Prostate gland (tissue), 2 donors: ENCODE measurements around the gene NFILZ.

Experiments
- POLR2A ChIP-seq: fragments of 450-650 bp; IDR thresholded peaks from one replicate; pipeline ENCODE4 v1.6.1; 2016; ENCODE audit warnings: antibody characterized with exemption, mild to moderate bottlenecking
- POLR2AphosphoS5 ChIP-seq: sonication (generic); formaldehyde crosslinking; IDR thresholded peaks from one replicate; pipeline ENCODE4 v1.6.1; 2017; ENCODE audit warnings: antibody characterized with exemption
- TF ChIP-seq, protein P1 (sequence below), 4 experiments: fragments of 200-600 bp in 2 of 4; fragments of 450-650 bp in 2 of 4; sonication (generic) in 2 of 4; IDR thresholded peaks; 1 replicate in 3 of 4; 2 replicates in 1 of 4; pipeline ENCODE4 v1.5.1; 2016 to 2019; ENCODE audit warnings: antibody characterized with exemption in 4 of 4, mild to moderate bottlenecking in 2 of 4, moderate library complexity in 2 of 4

DNA sequence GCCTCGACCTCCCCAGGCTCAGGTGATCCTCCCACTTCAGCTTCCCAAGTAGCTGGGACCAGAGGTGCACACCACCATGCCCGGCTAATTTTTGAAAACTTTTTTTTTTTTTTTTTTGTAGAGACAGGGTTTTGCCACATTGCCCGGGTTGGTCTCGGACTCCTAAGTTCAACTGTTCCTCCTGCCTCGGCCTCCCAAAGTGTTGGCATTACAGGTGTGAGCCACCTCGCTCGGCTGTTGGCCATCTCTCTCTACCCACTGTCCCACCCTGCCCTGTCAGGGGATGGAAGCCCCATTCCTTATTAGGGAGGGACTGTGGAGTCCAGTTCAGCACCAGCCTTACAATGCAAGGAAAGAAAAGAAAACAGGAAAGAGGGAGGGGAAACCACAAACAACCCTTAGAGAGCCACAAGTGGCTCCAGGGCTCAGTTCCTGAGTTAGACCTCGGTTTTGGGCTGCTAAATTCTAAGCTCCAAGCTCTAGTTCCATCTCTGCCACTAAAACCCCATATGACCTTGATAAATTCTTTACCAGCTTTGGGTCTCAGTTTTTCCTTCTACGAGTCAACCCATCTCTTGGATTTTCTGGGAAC is 36.5 kb downstream of the NFILZ start:
- TF ChIP-seq, protein P1, sequence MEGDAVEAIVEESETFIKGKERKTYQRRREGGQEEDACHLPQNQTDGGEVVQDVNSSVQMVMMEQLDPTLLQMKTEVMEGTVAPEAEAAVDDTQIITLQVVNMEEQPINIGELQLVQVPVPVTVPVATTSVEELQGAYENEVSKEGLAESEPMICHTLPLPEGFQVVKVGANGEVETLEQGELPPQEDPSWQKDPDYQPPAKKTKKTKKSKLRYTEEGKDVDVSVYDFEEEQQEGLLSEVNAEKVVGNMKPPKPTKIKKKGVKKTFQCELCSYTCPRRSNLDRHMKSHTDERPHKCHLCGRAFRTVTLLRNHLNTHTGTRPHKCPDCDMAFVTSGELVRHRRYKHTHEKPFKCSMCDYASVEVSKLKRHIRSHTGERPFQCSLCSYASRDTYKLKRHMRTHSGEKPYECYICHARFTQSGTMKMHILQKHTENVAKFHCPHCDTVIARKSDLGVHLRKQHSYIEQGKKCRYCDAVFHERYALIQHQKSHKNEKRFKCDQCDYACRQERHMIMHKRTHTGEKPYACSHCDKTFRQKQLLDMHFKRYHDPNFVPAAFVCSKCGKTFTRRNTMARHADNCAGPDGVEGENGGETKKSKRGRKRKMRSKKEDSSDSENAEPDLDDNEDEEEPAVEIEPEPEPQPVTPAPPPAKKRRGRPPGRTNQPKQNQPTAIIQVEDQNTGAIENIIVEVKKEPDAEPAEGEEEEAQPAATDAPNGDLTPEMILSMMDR (IDR thresholded peaks at IDR 0.05), result no peak
- no peak for TF ChIP-seq POLR2A
- no peak for TF ChIP-seq POLR2AphosphoS5
